ENCODE measurements around the gene F2RL2. TPM values are rescaled to one million over a fixed set of nuclear protein-coding genes. Genes with fewer than 3 reads are reported as not detected.

The F2RL2 gene
- total and polyA plus RNA-seq, 2 donors (not counting 1 experiment from before 2014, with no cell fraction given): not detected

GRCh38 chr5:76576450-76576849, 46.8 kb downstream of the F2RL2 start:
- Histone ChIP-seq H3K27me3 (replicated peaks in 1 of 4; ENCODE audit: control extremely low read depth in 1 of 4, control insufficient read depth in 3 of 4, insufficient read depth in 4 of 4, low read length in 3 of 4) (no peaks in the 10 kb centered on the region), H4K20me1 (ENCODE audit: control insufficient read depth, insufficient read depth, low read length, poor library complexity, severe bottlenecking) (no peaks in the 10 kb centered on the region), H3K79me2 (ENCODE audit: control insufficient read depth, insufficient read depth, low read length) (no peaks in the 10 kb centered on the region), H3K36me3 (replicated peaks in 1 of 2; ENCODE audit: control extremely low read depth in 1 of 2, control insufficient read depth in 1 of 2, extremely low read depth in 1 of 2, insufficient read depth in 2 of 2, low read length in 1 of 2) (peaks cover 0 to 2% of the 10 kb centered on the region in 2 experiments), H3K9me3 (ENCODE audit: control extremely low read depth in 1 of 3, control insufficient read depth in 2 of 3, insufficient read depth in 1 of 3, low read length in 2 of 3) (no peaks in the 10 kb centered on the region), H3K4me1 (ENCODE audit: control insufficient read depth in 2 of 2, insufficient read depth in 2 of 2, low read length in 2 of 2) (peaks cover 9 to 12% of the 10 kb centered on the region in 2 donors), H2AFZ (ENCODE audit: insufficient read depth, low read depth, low read length, poor library complexity, severe bottlenecking) (no peak overlapping the region), H3K4me2 (replicated peaks; ENCODE audit: low read depth, low read length, poor library complexity, severe bottlenecking) (no peak overlapping the region), H3K4me3 (ENCODE audit: control extremely low read depth in 1 of 5, extremely low read depth in 1 of 5, insufficient read depth in 1 of 5, low read depth in 2 of 5, low read length in 4 of 5) (no peak overlapping the region), H3K9ac (ENCODE audit: low read length) (no peak overlapping the region), H3K27ac (ENCODE audit: low read length in 2 of 2) (no peak overlapping the region)
- TF ChIP-seq EZH2 (IDR thresholded peaks at IDR 0.05; ENCODE audit: borderline replicate concordance, insufficient read depth, low read depth, low read length, poor library complexity, severe bottlenecking) (no peak), CTCF (IDR thresholded peaks at IDR 0.05) (no peak)
- intact Hi-C loops (cut with micrococcal nuclease): no loop called here
- ChIA-PET CTCF (no interaction called here), POLR2A (no interaction called here)
- no peak for DNase-seq
- Mint-ChIP-seq H3K4me3 (no peak overlapping the region), H3K27me3 (no peaks in the 10 kb centered on the region), H3K4me1 (peaks cover 12% of the 10 kb centered on the region), H3K9me3 (ENCODE audit: insufficient read depth) (no peaks in the 10 kb centered on the region), H3K27ac (no peak overlapping the region)
- ATAC-seq (ENCODE audit: low read depth): no peak

GRCh38 chr5:76571559-76571958, 51.6 kb downstream of the F2RL2 start:
- TF ChIP-seq CTCF (IDR thresholded peaks at IDR 0.05) (no peak), EZH2 (IDR thresholded peaks at IDR 0.05; ENCODE audit: borderline replicate concordance, insufficient read depth, low read depth, low read length, poor library complexity, severe bottlenecking) (no peak)
- H3K4me3 ChIP-seq (ENCODE audit: control extremely low read depth in 1 of 5, extremely low read depth in 1 of 5, insufficient read depth in 1 of 5, low read depth in 2 of 5, low read length in 4 of 5): no peak overlapping the region
- no peak for ATAC-seq (ENCODE audit: low read depth)
- H3K9me3 Mint-ChIP-seq (ENCODE audit: insufficient read depth): no peaks in the 10 kb centered on the region
- DNase-seq: no peak
- H2AFZ ChIP-seq (ENCODE audit: insufficient read depth, low read depth, low read length, poor library complexity, severe bottlenecking): no peak overlapping the region
- peaks cover 11 to 14% of the 10 kb centered on the region in 2 donors for H3K4me1 ChIP-seq (ENCODE audit: control insufficient read depth in 2 of 2, insufficient read depth in 2 of 2, low read length in 2 of 2)
- no peaks in the 10 kb centered on the region for H4K20me1 ChIP-seq (ENCODE audit: control insufficient read depth, insufficient read depth, low read length, poor library complexity, severe bottlenecking)
- H3K9ac ChIP-seq (ENCODE audit: low read length): no peak overlapping the region
- no peaks in the 10 kb centered on the region for H3K9me3 ChIP-seq (ENCODE audit: control extremely low read depth in 1 of 3, control insufficient read depth in 2 of 3, insufficient read depth in 1 of 3, low read length in 2 of 3)
- peak overlapping the region; percentile 25 for H3K4me2 ChIP-seq (replicated peaks; ENCODE audit: low read depth, low read length, poor library complexity, severe bottlenecking)
- peaks cover 17% of the 10 kb centered on the region for H3K4me1 Mint-ChIP-seq
- H3K36me3 ChIP-seq (replicated peaks in 1 of 2; ENCODE audit: control extremely low read depth in 1 of 2, control insufficient read depth in 1 of 2, extremely low read depth in 1 of 2, insufficient read depth in 2 of 2, low read length in 1 of 2): peaks cover 0 to 4% of the 10 kb centered on the region in 2 experiments
- H3K79me2 ChIP-seq (ENCODE audit: control insufficient read depth, insufficient read depth, low read length): no peaks in the 10 kb centered on the region
- H3K27ac Mint-ChIP-seq: peak overlapping the region; percentile 3
- ChIA-PET CTCF (interaction anchor here (0.6 to 1.6 kb wide), 5 partner anchors 9 to 60 kb away, joined by 3 to 6 read pairs (median 4); no protein-coding TSS in a partner anchor), POLR2A (no interaction called here)
- H3K27me3 Mint-ChIP-seq: no peaks in the 10 kb centered on the region
- peak overlapping the region; percentile 44 for H3K4me3 Mint-ChIP-seq
- no peaks in the 10 kb centered on the region for H3K27me3 ChIP-seq (replicated peaks in 1 of 4; ENCODE audit: control extremely low read depth in 1 of 4, control insufficient read depth in 3 of 4, insufficient read depth in 4 of 4, low read length in 3 of 4)
- intact Hi-C loops (cut with micrococcal nuclease): no loop called here
- no peak overlapping the region for H3K27ac ChIP-seq (ENCODE audit: low read length in 2 of 2)

Data from B cell (primary cell).